ENCODE data around the gene NELL2.

NELL2 gene

GRCh38 chr12:44465139-44465538, 411.0 kb downstream of the NELL2 start:
- TF ChIP-seq ZFP3 (CRISPR knock-in tag; IDR thresholded peaks at IDR 0.05), result no peak
- TF ChIP-seq TOX (CRISPR knock-in tag; IDR thresholded peaks at IDR 0.05; ENCODE audit: borderline replicate concordance), result no peak
- no peak for TF ChIP-seq GLIS3 (CRISPR knock-in tag; IDR thresholded peaks at IDR 0.05)
- no peak for TF ChIP-seq ZNF70 (CRISPR knock-in tag; IDR thresholded peaks at IDR 0.05)
- TF ChIP-seq ISL1 (CRISPR knock-in tag; IDR thresholded peaks at IDR 0.05), result no peak
- TF ChIP-seq ARNTL (CRISPR knock-in tag; IDR thresholded peaks at IDR 0.05; ENCODE audit: borderline replicate concordance, low read depth), result no peak
- ATAC-seq, result no peak

GRCh38 chr12:44464180-44464579, 411.9 kb downstream of the NELL2 start:
- TF ChIP-seq POU6F1 (CRISPR knock-in tag; IDR thresholded peaks at IDR 0.05; ENCODE audit: borderline replicate concordance, low read depth) (no peak), PPARA (CRISPR knock-in tag; IDR thresholded peaks at IDR 0.05; ENCODE audit: borderline replicate concordance) (no peak)
- no peak for ATAC-seq

GRCh38 chr12:44462729-44463128, 413.4 kb downstream of the NELL2 start:
- no peak for TF ChIP-seq PPARA (CRISPR knock-in tag; IDR thresholded peaks at IDR 0.05; ENCODE audit: borderline replicate concordance)
- no peak for TF ChIP-seq TCF4 (CRISPR knock-in tag; IDR thresholded peaks at IDR 0.05; ENCODE audit: borderline replicate concordance)
- no peak for TF ChIP-seq PATZ1 (CRISPR knock-in tag; IDR thresholded peaks at IDR 0.05; ENCODE audit: borderline replicate concordance)
- TF ChIP-seq SNAI2 (CRISPR knock-in tag; IDR thresholded peaks at IDR 0.05), result no peak
- TF ChIP-seq CREB5 (CRISPR knock-in tag; IDR thresholded peaks at IDR 0.05; ENCODE audit: low read depth), result no peak
- TF ChIP-seq ZNF565 (CRISPR knock-in tag; conservative IDR thresholded peaks at IDR 0.05; ENCODE audit: low read depth), result no peak
- no peak for TF ChIP-seq RARB (CRISPR knock-in tag; IDR thresholded peaks at IDR 0.05)
- no peak for TF ChIP-seq TSHZ2 (CRISPR knock-in tag; IDR thresholded peaks at IDR 0.05)
- no peak for ATAC-seq

- TF ChIP-seq PPARA (CRISPR knock-in tag; IDR thresholded peaks at IDR 0.05; ENCODE audit: borderline replicate concordance) (no peak), PATZ1 (CRISPR knock-in tag; IDR thresholded peaks at IDR 0.05; ENCODE audit: borderline replicate concordance) (no peak), TCF4 (CRISPR knock-in tag; IDR thresholded peaks at IDR 0.05; ENCODE audit: borderline replicate concordance) (no peak), TSHZ2 (CRISPR knock-in tag; IDR thresholded peaks at IDR 0.05) (no peak), ISL1 (CRISPR knock-in tag; IDR thresholded peaks at IDR 0.05) (no peak), GLIS3 (CRISPR knock-in tag; IDR thresholded peaks at IDR 0.05) (no peak), CREB5 (CRISPR knock-in tag; IDR thresholded peaks at IDR 0.05; ENCODE audit: low read depth) (no peak), TOX (CRISPR knock-in tag; IDR thresholded peaks at IDR 0.05; ENCODE audit: borderline replicate concordance) (no peak), CSRNP3 (CRISPR knock-in tag; IDR thresholded peaks at IDR 0.05) (no peak), ZFP3 (CRISPR knock-in tag; IDR thresholded peaks at IDR 0.05) (no peak), ZFP30 (CRISPR knock-in tag; IDR thresholded peaks at IDR 0.05) (no peak), ZNF8 (CRISPR knock-in tag; IDR thresholded peaks at IDR 0.05) (no peak)
- no peak for ATAC-seq
Measured at GRCh38 chr12:44460261-44460660, 415.9 kb downstream of the NELL2 start.

All from SK-N-SH treated with all-trans-retinoic acid at 6 μM for 48 hours (cell line).